Measurements from ENCODE around the gene GAL. TPM values are rescaled to one million over a fixed set of nuclear protein-coding genes. Genes with fewer than 3 reads are reported as not detected.

GAL gene
- total RNA-seq, 1 donor from 2014 or later, result 23.4 TPM

DNA sequence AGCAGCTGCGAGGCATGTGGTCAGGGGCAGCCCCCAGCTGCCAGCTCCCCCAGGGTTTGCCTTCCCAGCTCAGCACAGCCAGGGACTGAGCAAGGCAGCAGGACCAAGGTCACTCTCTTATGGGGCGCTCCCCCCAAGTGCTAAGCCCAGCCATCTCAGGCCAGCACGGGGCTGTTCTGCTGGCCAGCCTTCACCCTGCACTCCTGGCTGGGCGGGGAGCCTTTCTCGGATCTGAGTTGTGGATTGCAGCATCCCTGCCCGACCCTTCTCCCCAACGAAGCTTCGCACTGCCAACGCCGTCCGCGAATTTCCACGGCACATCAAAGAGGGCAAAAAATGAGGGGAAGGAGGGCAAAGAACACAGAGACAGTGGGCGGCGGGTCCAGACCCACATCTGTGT, 42.5 kb upstream of the GAL start:
- FAIRE-seq, result no peak
- H4K20me1 ChIP-seq (ENCODE audit: insufficient read depth, low read length), result no peaks in the 10 kb centered on the region

GRCh38 chr11:68643585-68643984, 40.8 kb upstream of the GAL start:
- no peak overlapping the region for H3K4me2 ChIP-seq (ENCODE audit: low read length)
- H3K27ac ChIP-seq (ENCODE audit: low read depth, low read length), result no peak overlapping the region
- Mint-ChIP-seq H3K36me3 (ENCODE audit: low read depth, unreplicated experiment) (no peaks in the 10 kb centered on the region), H3K9me3 (ENCODE audit: unreplicated experiment) (peaks cover 10% of the 10 kb centered on the region), H3K4me3 (ENCODE audit: unreplicated experiment) (no peak overlapping the region), H3K4me1 (ENCODE audit: low read depth, unreplicated experiment) (no peaks in the 10 kb centered on the region), H3K27me3 (ENCODE audit: low read depth, unreplicated experiment) (peaks cover 30% of the 10 kb centered on the region), H3K27ac (ENCODE audit: unreplicated experiment) (no peak overlapping the region)
- TF ChIP-seq, protein P1, sequence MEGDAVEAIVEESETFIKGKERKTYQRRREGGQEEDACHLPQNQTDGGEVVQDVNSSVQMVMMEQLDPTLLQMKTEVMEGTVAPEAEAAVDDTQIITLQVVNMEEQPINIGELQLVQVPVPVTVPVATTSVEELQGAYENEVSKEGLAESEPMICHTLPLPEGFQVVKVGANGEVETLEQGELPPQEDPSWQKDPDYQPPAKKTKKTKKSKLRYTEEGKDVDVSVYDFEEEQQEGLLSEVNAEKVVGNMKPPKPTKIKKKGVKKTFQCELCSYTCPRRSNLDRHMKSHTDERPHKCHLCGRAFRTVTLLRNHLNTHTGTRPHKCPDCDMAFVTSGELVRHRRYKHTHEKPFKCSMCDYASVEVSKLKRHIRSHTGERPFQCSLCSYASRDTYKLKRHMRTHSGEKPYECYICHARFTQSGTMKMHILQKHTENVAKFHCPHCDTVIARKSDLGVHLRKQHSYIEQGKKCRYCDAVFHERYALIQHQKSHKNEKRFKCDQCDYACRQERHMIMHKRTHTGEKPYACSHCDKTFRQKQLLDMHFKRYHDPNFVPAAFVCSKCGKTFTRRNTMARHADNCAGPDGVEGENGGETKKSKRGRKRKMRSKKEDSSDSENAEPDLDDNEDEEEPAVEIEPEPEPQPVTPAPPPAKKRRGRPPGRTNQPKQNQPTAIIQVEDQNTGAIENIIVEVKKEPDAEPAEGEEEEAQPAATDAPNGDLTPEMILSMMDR (IDR thresholded peaks at IDR 0.05; ENCODE audit: insufficient read depth, low read depth, low read length), result no peak
- no peak for TF ChIP-seq EZH2 (IDR thresholded peaks at IDR 0.05; ENCODE audit: insufficient read depth, low read length)
- FAIRE-seq (no peak), DNase-seq (ENCODE audit: low read depth) (no peak)
- H3K27me3 ChIP-seq (ENCODE audit: insufficient read depth, low read length), result peaks cover 20% of the 10 kb centered on the region
- no peaks in the 10 kb centered on the region for H3K4me1 ChIP-seq (ENCODE audit: insufficient read depth, low read length)
- H3K79me2 ChIP-seq (ENCODE audit: insufficient read depth, low read length), result no peaks in the 10 kb centered on the region
- H2AFZ ChIP-seq (ENCODE audit: low read depth, low read length), result no peak overlapping the region
- H3K9ac ChIP-seq (ENCODE audit: low read length), result no peak overlapping the region
- H3K4me3 ChIP-seq (ENCODE audit: insufficient read depth, low read depth, low read length), result no peak overlapping the region
- peaks cover 4% of the 10 kb centered on the region for H3K9me3 ChIP-seq (ENCODE audit: insufficient read depth, low read depth, low read length)
- no peaks in the 10 kb centered on the region for H3K36me3 ChIP-seq (ENCODE audit: insufficient read depth, low read length)
- no peaks in the 10 kb centered on the region for H4K20me1 ChIP-seq (ENCODE audit: insufficient read depth, low read length)

More for the DNA sequence above, 42.5 kb upstream of the GAL start:
- H3K4me3 Mint-ChIP-seq (ENCODE audit: unreplicated experiment), result no peak overlapping the region
- TF ChIP-seq, protein P1 (IDR thresholded peaks at IDR 0.05; ENCODE audit: insufficient read depth, low read depth, low read length), result no peak
- TF ChIP-seq EZH2 (IDR thresholded peaks at IDR 0.05; ENCODE audit: insufficient read depth, low read length), result no peak
- peaks cover 37% of the 10 kb centered on the region for H3K27me3 Mint-ChIP-seq (ENCODE audit: low read depth, unreplicated experiment)
- H3K27ac Mint-ChIP-seq (ENCODE audit: unreplicated experiment), result no peak overlapping the region
- peaks cover 3% of the 10 kb centered on the region for H3K9me3 Mint-ChIP-seq (ENCODE audit: unreplicated experiment)
- H3K27ac ChIP-seq (ENCODE audit: low read depth, low read length), result no peak overlapping the region
- no peak overlapping the region for H3K9ac ChIP-seq (ENCODE audit: low read length)
- H3K36me3 ChIP-seq (ENCODE audit: insufficient read depth, low read length), result no peaks in the 10 kb centered on the region
- H3K4me2 ChIP-seq (ENCODE audit: low read length), result no peak overlapping the region
- H3K36me3 Mint-ChIP-seq (ENCODE audit: low read depth, unreplicated experiment), result no peaks in the 10 kb centered on the region
- no peak overlapping the region for H2AFZ ChIP-seq (ENCODE audit: low read depth, low read length)
- no peak overlapping the region for H3K4me3 ChIP-seq (ENCODE audit: insufficient read depth, low read depth, low read length)
- no peaks in the 10 kb centered on the region for H3K9me3 ChIP-seq (ENCODE audit: insufficient read depth, low read depth, low read length)
- DNase-seq (ENCODE audit: low read depth), result no peak
- H3K27me3 ChIP-seq (ENCODE audit: insufficient read depth, low read length), result peaks cover 18% of the 10 kb centered on the region
- H3K4me1 Mint-ChIP-seq (ENCODE audit: low read depth, unreplicated experiment), result no peaks in the 10 kb centered on the region
- H3K79me2 ChIP-seq (ENCODE audit: insufficient read depth, low read length), result no peaks in the 10 kb centered on the region
- no peaks in the 10 kb centered on the region for H3K4me1 ChIP-seq (ENCODE audit: insufficient read depth, low read length)

DNA sequence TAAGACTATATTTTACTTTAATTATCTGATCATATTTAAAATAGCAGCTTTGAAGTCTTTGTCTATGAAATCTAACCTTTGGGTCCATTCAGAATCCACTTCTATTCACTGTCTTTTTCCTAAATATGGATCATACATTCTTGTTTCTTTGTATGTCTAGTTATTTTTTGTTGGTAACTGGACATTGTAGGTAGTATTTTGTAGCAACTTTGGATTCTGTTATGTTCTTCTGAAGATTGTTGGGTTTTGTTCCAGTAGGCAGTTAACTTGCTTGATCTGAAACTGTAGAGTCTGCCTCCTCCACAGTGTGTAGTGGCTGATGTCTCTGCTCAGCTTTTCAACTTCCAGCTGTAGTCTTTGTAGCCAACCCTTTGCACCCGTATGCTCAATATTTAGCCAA, 37.5 kb upstream of the GAL start:
- H3K9me3 Mint-ChIP-seq (ENCODE audit: unreplicated experiment), result peaks cover 10% of the 10 kb centered on the region
- no peak for TF ChIP-seq EZH2 (IDR thresholded peaks at IDR 0.05; ENCODE audit: insufficient read depth, low read length)
- TF ChIP-seq, protein P1 (IDR thresholded peaks at IDR 0.05; ENCODE audit: insufficient read depth, low read depth, low read length), result no peak
- Histone ChIP-seq H3K9ac (ENCODE audit: low read length) (no peak overlapping the region), H3K36me3 (ENCODE audit: insufficient read depth, low read length) (no peaks in the 10 kb centered on the region), H3K27ac (ENCODE audit: low read depth, low read length) (no peak overlapping the region), H4K20me1 (ENCODE audit: insufficient read depth, low read length) (no peaks in the 10 kb centered on the region), H2AFZ (ENCODE audit: low read depth, low read length) (no peak overlapping the region), H3K27me3 (ENCODE audit: insufficient read depth, low read length) (peaks cover 21% of the 10 kb centered on the region), H3K4me2 (ENCODE audit: low read length) (no peak overlapping the region), H3K4me1 (ENCODE audit: insufficient read depth, low read length) (no peaks in the 10 kb centered on the region), H3K9me3 (ENCODE audit: insufficient read depth, low read depth, low read length) (peaks cover 4% of the 10 kb centered on the region), H3K79me2 (ENCODE audit: insufficient read depth, low read length) (no peaks in the 10 kb centered on the region), H3K4me3 (ENCODE audit: insufficient read depth, low read depth, low read length) (no peak overlapping the region)
- no peak overlapping the region for H3K27ac Mint-ChIP-seq (ENCODE audit: unreplicated experiment)
- H3K4me3 Mint-ChIP-seq (ENCODE audit: unreplicated experiment), result no peak overlapping the region
- DNase-seq (ENCODE audit: low read depth) (no peak), FAIRE-seq (no peak)
- peaks cover 20% of the 10 kb centered on the region for H3K27me3 Mint-ChIP-seq (ENCODE audit: low read depth, unreplicated experiment)
- no peaks in the 10 kb centered on the region for H3K4me1 Mint-ChIP-seq (ENCODE audit: low read depth, unreplicated experiment)
- H3K36me3 Mint-ChIP-seq (ENCODE audit: low read depth, unreplicated experiment), result no peaks in the 10 kb centered on the region
